K562 (cell line): Measurements from ENCODE around the gene BBC3. TPM values are rescaled to one million over a fixed set of nuclear protein-coding genes. Genes with fewer than 3 reads are reported as not detected.

ENCODE experiments used
- E2F3 ChIP-seq: fragments of 250-450 bp; sonication (Bioruptor Pico); IDR thresholded peaks from 2 replicates; pipeline ENCODE4 v1.4.0; 2020; ENCODE audit warnings: mild to moderate bottlenecking
- NFATC3 ChIP-seq: fragments of 450-650 bp; IDR thresholded peaks from 2 replicates; pipeline ENCODE4 v1.6.1; 2017; ENCODE audit warnings: mild to moderate bottlenecking
- polyA plus RNA-seq, 8 experiments: library from polyadenylated mRNA; depleted of rRNA in 4 of 8; stranded (reverse) in 5 of 8; unstranded in 3 of 8; fragments of >200 nt; fragmentation: Nextera tagmentation in 2 of 8; fragmentation: Illumina TruSeq in 1 of 8; extraction: Ambion mirVana in 2 of 8; extraction: Trizol in 1 of 8; gene quantifications; 2 replicates each; pipeline versions ENCODE4 v1.2.1 to v1.2.3, GENCODE V29; 2011 to 2014; ENCODE audit warnings: inconsistent platforms in 1 of 8, missing spikeins in 1 of 8
- total RNA-seq, 7 experiments: library from RNA; depleted of rRNA in 6 of 7; stranded (reverse); fragments of >200 nt in 6 of 7; fragmentation: Illumina TruSeq in 2 of 7; extraction: Trizol in 2 of 7; gene quantifications; 2 replicates each; pipeline versions ENCODE4 v1.2.1 to v1.2.3, GENCODE V29; 2011 to 2021; ENCODE audit warnings: low replicate concordance in 1 of 7
- TF ChIP-seq, protein P1 (sequence below), 2 experiments: fragments of 450-650 bp in 1 of 2; sonication (generic) in 1 of 2; formaldehyde crosslinking in 1 of 2; IDR thresholded peaks; 2 replicates each; pipeline versions ENCODE4 v1.7.1 to v1.9.0; 2016 to 2022; ENCODE audit warnings: inconsistent platforms in 1 of 2, mild to moderate bottlenecking in 1 of 2, missing genetic modification reagents in 1 of 2

Gene BBC3
- total and polyA plus RNA-seq, 9 of the 15 experiments (the other 6 are each of a cell fraction or from before 2014, with no cell fraction given) = 0.15 to 30.7 (median 4.8) TPM

DNA sequence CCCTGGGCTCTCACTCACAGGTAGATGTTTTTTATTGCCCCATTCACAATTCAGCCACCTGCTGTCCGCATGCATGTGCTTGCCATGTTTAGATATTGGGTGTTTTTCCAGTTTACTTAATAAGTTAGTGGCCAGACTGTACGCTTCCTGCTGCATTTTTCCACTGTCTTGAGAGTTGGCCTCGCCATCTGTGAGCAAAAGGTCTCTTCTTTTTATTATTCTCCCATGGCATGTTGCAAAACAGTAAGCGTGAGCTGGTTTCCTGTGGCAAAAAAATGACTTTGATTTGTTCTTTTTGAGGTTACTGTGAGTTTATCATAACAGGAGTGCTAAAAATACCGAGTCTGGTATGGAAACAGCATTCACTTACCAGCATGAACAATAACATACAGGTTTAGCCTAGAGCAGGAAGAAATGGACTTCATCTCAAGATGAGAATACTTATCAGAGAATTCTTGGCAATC, 54.3 kb downstream of the BBC3 start (continued):
- TF ChIP-seq, protein P1, sequence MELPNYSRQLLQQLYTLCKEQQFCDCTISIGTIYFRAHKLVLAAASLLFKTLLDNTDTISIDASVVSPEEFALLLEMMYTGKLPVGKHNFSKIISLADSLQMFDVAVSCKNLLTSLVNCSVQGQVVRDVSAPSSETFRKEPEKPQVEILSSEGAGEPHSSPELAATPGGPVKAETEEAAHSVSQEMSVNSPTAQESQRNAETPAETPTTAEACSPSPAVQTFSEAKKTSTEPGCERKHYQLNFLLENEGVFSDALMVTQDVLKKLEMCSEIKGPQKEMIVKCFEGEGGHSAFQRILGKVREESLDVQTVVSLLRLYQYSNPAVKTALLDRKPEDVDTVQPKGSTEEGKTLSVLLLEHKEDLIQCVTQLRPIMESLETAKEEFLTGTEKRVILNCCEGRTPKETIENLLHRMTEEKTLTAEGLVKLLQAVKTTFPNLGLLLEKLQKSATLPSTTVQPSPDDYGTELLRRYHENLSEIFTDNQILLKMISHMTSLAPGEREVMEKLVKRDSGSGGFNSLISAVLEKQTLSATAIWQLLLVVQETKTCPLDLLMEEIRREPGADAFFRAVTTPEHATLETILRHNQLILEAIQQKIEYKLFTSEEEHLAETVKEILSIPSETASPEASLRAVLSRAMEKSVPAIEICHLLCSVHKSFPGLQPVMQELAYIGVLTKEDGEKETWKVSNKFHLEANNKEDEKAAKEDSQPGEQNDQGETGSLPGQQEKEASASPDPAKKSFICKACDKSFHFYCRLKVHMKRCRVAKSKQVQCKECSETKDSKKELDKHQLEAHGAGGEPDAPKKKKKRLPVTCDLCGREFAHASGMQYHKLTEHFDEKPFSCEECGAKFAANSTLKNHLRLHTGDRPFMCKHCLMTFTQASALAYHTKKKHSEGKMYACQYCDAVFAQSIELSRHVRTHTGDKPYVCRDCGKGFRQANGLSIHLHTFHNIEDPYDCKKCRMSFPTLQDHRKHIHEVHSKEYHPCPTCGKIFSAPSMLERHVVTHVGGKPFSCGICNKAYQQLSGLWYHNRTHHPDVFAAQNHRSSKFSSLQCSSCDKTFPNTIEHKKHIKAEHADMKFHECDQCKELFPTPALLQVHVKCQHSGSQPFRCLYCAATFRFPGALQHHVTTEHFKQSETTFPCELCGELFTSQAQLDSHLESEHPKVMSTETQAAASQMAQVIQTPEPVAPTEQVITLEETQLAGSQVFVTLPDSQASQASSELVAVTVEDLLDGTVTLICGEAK (IDR thresholded peaks at IDR 0.05) = no peak
- TF ChIP-seq, protein P1 (CRISPR knock-in tag; IDR thresholded peaks at IDR 0.05) = no peak
- TF ChIP-seq E2F3 (CRISPR knock-in tag) (no peak), NFATC3 (no peak)
